ENCODE data around the gene DHX16.
A peak's percentile ranks its signal among the peaks of the same experiment; 100 is the strongest.

Gene DHX16

DNA sequence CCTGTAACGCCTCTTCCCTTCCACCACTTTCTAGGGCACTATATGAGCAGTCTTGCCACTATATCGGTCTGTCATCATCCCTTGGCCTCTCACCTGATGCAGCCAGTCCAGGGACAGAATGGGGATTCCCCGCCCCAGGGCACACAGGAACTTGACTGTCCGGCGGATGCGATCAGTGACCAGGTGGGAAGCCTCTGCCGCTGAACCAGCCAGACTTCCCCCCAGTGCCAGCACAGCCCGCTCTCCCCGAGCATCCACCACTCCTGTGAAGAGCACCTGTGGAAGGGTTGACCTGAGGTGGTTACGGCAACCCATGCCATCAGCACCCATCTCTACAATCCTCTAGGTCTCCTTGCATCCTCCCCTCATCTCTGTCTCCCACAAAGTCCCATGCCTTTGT, 30.2 kb upstream of the DHX16 start:
- no peak overlapping the region for H3K4me3 ChIP-seq (ENCODE audit: low read depth, low read length)
- DNase-seq (ENCODE audit: low read depth) = no peak

DNA sequence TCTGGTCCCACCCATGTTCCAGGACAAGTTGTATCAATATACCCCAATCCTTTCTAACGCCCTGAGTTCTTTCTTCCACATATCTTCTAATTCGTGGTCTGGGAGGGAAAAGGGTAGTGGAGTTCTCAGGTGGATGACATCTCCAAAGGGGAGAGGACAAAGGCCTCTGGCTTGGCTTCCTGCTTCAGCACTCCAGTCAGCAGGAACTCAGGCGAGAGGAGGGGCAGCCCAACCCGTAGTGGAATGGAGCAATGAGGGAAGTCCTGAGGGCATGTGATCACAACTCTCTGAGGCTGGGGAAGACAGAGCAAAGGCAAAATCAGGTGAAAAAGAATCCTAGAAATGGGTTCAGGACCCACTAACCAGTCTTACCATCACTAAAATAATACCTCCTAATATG, 27.5 kb upstream of the DHX16 start:
- no peak overlapping the region for H3K4me3 ChIP-seq (ENCODE audit: low read depth, low read length)
- DNase-seq (ENCODE audit: low read depth) = no peak

DNA sequence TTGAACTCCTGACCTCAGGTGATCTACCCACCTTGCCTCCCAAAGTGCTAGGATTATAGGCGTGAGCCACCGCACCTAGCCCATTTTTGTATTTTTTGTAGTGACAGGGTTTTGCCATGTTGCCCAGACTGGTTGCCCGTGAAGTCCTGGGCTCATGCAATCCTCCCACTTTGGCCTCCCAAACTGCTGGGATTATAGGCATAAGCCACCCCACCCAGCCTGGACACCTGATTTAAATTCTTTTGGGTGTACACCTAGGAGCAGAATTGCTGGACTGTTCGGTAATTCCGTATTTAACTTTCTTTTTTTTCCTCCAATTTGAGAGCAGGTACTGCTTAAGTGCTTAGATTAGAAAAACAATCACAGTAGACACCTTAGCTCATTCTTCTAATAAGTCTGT, 23.6 kb upstream of the DHX16 start:
- no peak overlapping the region for H3K4me3 ChIP-seq (ENCODE audit: low read depth, low read length)
- no peak for DNase-seq (ENCODE audit: low read depth)

DNA sequence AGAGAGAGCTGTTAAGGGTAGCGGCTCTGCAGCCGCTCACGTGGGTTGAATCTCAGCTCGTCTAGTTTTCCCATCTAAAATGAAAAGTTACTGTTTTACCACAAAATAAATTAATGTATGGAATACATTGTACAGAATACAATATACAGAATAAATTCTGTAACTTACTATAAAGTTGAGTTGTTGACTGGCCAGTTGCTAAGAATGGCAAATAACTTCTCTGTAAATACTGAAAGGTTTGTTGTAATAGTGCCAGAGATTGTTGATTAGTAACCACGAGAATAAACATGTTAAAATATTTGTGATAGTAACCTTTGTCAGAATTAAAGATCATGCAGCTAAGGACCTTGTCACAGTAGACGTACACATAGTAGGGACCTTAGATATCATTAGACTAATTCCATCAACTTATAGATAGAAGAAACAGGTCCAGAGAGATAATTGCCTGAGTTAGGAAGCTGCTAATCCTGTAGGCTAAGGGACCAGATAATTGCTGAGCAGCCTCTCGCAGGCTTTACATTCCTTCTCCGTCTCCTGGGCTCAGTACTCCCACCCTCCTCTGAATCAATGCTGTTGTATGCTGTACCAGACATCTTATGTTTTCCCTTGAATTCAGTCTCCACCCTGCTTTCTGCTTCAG, 18.5 kb upstream of the DHX16 start:
- H3K4me3 ChIP-seq (ENCODE audit: low read depth, low read length) = peak overlapping the region; percentile 78
- DNase-seq (ENCODE audit: low read depth) = no peak

DNA sequence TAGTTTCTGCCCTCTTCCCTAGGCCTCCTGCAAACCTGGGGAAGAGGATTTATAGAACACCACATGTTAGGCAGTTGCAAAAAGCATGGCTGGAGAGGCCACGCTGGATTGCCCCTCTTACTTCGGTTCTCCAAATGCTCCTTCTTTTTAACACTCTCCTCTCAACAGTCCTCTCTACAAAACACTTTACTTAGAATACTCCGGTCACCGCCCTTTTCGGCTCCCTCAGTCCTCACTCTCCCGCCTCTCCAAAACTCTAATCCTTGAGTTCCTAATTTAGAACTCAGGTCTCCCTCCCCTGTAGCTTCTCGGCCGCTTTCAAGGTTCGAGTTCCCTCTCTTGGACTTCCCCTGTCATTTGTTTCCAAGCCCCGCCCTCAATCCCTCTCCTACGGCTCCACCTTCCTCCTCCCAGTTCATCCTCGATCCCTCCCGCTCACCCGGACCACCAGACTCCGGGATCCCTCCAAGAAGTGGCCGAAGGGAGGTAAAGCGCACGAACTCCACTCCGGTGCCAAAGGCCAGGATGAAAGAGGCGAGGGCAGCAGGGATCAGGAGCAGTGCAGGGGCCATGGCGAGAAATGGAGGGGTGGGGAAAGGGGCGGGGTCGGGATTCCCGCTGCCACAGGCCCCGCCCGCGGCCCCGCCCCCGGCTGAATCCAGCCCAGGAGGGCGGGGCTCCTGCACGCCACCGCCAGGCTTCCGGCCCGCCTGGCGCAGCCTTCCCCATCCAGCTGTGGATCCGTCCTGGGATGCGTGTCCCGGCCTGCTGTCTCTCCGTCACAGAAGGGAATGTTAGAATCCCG, 17.8 kb upstream of the DHX16 start, which contains the start of gene NRM:
Gene NRM, minus strand, starts transcription at position 582 of the 805 bp plus-strand sequence. Its CDS starts 10 bp downstream, at position 572.
- H3K4me3 ChIP-seq (ENCODE audit: low read depth, low read length) = peak within 1 kb of the TSS; percentile 78
- peak; percentile 44 for DNase-seq (ENCODE audit: low read depth)

DNA sequence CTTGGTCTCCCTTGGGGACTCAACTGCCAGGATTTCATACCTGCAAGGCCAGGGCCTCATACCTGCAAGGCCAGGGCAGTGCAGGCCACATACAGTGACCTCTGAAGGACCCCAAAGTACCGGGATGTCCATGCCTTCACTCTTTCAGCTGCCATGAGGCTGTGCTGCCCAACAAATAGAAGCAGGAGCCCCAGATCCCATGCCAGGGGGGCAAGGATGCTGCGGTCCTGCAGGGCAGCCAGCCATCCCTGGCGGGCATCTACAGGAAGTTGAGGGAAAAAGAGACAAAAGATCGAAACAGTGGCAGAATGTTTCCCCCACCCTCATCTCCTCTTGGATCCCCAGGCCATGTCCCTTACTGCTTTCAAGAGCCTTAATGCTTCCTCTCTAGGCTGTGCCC, 17.2 kb upstream of the DHX16 start:
- no peak for DNase-seq (ENCODE audit: low read depth)
- peak overlapping the region; percentile 78 for H3K4me3 ChIP-seq (ENCODE audit: low read depth, low read length)

GRCh38 chr6:30689022-30689865, 16.4 kb upstream of the DHX16 start:
- no peak overlapping the region for H3K4me3 ChIP-seq (ENCODE audit: low read depth, low read length)
- no peak for DNase-seq (ENCODE audit: low read depth)

DNA sequence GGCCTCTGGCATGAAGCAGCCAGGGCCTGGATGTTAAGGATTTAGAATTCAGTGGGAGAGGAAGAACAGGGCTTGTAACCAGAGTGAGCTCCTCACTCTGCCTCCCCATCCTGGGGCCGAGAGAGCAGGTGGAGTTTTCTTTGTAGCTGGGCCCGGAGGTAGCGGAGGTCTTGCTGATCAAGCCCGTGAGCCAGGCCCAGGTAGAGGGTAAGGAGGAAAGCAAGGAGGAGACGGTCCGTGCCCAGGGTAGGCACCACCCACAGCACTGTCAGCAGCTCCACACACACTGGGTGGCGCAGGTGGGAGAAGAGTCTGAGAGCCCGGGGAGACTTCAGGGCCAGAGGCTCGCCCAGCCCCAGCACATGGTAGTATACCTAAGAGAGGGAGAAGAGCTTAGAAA, 15.8 kb upstream of the DHX16 start:
- DNase-seq (ENCODE audit: low read depth) = no peak
- peak overlapping the region; percentile 90 for H3K4me3 ChIP-seq (ENCODE audit: low read depth, low read length)

DNA sequence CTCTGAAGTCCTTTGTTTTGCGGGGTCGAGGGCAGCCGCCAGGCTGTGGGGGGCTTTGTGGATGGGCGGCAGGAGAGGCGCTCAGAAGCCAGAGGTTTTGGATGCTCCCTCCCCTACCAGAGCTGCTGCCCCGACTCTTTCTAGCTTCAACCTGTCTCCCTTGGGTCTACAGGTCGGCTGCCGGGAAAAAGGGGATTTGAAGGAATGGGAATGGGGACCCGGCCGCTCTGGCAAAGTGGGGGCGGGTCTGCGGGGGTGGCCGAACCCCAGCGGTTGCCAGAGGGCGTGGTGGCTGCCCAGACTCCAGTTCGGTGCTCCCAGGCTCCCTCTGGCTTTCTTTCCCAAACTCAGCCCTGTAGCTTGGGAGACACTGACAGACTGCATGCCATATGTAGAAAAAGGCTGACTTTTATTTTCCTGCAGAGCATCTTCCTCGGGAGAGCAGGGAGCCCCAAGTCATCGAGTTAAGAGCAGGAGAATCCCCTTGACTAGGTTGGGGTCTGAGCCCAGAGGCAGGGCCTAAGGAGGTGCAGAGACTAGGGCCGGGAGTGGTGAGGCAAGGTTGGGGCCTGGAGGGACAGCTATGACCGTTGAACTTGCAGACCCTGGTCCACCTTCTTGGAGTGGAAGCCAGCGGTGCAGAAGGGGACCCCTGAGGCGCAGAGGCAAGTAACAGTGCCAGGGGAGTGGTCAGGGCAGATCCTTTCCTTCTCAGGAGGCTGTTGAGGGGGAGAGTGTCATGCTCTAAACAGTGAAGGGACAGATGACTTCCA, 15.0 kb upstream of the DHX16 start:
- DNase-seq (ENCODE audit: low read depth) = no peak
- H3K4me3 ChIP-seq (ENCODE audit: low read depth, low read length) = peak overlapping the region; percentile 90

DNA sequence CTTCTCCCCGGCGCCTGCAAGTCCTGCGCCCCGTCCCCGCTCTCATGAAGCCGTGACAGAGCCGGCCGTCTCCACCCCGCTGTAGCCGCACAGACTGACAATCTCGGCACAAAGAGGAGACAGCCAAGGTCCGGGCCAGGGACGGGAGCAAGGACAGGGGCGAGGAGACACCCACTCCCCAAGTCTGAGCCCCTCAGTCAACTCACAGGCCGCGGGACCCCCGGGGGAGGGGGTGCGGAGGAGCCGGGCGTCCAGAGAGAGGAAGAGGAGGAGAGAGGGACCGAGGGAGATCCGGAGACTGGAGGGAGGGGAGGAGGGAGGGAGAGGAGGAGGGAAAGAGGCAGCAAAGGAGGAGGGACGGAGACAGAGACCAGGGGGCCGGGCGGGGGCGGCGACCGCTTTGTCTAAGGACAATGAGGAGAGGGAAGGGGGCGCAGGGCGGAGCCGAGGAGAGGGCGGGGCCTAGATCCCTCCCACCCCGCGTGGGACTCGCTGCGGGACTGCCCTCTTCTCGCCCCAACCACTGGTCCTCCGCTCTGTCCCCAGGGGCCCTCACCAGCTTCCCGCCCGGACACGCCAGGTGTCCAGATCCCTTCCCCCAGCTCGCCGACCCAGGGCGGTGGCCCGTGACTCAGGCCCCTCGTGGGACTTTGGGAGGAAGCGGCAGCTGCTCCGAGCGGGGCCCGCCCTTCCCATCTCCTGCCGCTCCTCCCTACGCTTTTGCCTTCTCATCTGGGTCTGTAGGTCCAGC, 14.3 kb upstream of the DHX16 start:
- DNase-seq (ENCODE audit: low read depth) = peak; percentile 94
- peak overlapping the region; percentile 90 for H3K4me3 ChIP-seq (ENCODE audit: low read depth, low read length)

- DNase-seq (ENCODE audit: low read depth) = no peak
- H3K4me3 ChIP-seq (ENCODE audit: low read depth, low read length) = peak within 1 kb of the TSS; percentile 90
Observed at GRCh38 chr6:30686009-30686907, 13.5 kb upstream of the DHX16 start, which contains the start of gene PPP1R18. PPP1R18 (minus strand) TSS chr6:30686645; CDS start chr6:30686018, 627 bp downstream.

DNA sequence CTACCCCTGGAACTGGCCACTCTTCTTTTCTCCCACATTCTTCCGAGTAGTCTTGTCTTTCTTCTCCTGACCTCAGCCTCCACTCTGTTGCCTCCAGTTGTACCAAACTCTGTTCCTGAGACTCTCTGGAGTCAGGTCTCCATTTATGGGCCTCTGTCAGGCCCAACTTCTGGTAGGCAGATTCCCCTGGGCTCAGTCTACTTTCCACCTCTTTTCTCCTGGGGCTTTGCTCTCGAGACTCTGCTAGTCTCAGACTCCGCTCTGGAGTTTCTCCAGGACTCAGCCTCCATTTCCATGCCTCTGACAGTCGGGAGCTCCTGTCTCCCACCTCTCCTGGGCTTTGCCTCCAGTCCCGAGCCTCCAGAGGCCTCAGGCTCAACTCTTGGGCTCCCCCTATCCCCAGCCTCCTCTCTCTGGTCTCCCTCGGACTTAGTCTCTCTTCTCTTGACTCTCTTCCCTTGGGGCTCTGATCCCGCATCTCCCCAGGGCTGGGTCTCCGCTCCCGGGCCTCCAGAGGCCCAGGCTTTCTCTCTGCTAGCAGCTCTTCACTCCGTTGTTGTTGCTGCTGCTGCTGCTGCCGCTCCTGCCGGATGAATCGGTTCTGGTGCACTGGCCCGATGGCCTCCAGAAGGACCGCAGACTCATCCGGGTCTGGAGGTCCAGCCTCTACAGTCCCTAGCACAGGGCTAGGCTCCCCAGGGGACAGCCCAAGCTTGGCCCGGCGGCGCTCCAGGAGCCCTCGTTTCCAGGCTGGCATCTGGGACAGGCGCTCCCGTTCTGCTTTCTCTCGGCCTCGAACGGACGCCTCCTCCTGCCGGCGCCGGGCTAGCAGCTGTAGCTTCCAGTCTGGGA, 12.6 kb upstream of the DHX16 start:
- DNase-seq (ENCODE audit: low read depth) = no peak
- H3K4me3 ChIP-seq (ENCODE audit: low read depth, low read length) = peak overlapping the region; percentile 90

DNA sequence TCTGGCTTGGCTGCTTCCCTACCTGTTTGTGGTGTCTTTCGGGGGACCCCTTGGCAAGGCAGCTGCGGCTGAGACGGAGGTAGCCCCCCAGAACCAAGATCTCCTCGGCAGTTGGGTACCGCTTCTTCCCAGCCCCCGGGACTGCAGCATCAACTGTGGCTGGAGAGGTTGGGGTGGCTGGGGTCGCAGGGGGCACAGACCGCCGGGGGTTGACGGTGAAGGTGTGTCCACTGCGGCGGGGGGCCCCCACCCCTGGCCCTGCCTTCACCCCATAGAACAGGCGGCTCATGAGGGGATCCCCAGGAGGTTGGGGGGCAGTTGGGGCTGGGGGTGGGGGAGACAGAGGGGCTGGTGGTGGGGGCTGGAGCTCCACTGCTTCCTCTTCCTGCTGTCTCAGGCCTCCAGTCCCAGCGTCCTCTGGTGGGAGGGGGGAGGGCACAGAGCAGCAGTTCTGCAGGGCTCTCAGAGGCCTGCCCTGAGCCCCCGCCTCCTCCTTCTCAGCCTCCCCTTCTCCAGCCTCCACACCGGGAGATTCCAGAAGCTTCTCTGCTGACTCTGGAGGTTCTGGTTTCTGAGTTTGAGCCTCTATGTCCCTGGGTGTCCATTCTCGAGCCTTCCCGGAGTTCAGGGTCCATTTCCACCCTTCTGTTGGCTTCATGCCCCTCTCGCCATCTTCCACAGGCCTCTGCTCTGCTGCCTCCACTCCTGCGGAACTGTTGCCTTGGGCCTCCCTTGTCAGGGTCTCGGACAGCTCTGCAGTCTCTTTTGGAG, 11.8 kb upstream of the DHX16 start:
- DNase-seq (ENCODE audit: low read depth) = no peak
- H3K4me3 ChIP-seq (ENCODE audit: low read depth, low read length) = peak overlapping the region; percentile 90

DNA sequence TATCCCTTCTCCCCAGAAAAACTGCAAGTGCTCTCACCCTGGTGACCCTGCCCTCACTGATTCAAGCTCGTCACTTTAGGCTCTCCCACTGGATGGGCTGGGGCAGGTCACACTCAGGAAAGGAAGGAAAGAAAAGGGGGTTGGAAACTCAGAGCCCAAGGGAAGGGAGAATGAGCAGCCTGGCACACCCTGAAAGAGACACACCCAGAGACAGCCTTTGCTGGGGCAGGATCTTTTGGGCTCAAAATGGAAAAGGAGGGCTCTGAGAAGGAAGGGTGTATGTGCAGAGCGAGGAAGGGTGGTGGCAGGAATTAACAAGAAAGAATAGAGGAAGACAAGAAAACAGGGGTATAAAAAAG, 11.2 kb upstream of the DHX16 start:
- no peak for DNase-seq (ENCODE audit: low read depth)

DNA sequence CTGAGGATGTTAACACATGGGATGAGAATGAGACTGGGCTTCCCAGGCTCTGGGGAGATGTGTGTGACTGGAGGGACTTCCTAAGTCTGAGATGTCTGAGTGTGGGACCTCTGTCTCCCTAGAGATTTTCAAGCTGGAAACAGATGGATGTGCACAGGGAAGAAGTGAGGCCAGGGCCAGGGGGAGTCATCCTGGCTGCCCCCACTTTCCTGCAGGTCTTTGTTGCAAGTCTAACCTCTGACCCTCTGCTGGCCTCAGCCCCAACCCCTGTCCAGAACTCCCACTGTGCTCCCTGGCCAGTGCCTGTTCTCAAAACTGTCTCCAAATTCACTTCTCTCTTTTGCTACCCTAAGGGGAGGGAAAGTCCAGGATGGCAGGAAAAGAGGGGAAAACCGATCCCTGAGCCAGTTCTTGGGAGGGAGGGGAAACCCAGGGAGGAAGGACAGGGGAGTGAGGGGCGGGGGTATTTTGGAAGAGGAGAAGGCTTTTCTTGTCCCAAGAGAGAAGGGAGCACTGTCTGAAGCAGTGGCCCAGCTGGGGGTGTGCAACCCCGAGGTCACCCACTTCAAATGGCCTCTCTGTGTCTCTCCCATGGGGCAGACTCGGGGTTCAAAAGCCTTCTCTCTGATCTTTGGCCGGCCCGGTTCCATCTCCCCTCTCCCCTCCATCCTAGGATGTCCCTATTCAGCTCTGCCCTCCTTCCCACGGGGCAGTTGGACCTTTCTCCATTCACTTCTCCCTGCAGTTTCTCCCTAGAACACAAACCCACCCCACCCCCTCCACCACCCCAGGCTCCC, 10.6 kb upstream of the DHX16 start:
- peak overlapping the region; percentile 90 for H3K4me3 ChIP-seq (ENCODE audit: low read depth, low read length)
- no peak for DNase-seq (ENCODE audit: low read depth)

More for the DNA sequence above, 11.2 kb upstream of the DHX16 start:
- peak overlapping the region; percentile 90 for H3K4me3 ChIP-seq (ENCODE audit: low read depth, low read length)
